HG02943 (cell line): ENCODE data around the gene NEAT1.
A peak's percentile ranks its signal among the peaks of the same experiment; 100 is the strongest.
"Not testable (repeated sequence)": the region's sequence is repeated elsewhere in the genome, so short reads cannot be mapped to it uniquely, and the experiment has no call there.

ENCODE experiments used
- ATAC-seq: cut with Tn5 transposase; IDR thresholded peaks from one replicate; pipeline ENCODE4 v1.9.1; 2021; ENCODE audit warnings: mild to moderate bottlenecking, low read depth, moderate library complexity; ENCODE audit not compliant: unreplicated experiment

The NEAT1 gene

GRCh38 chr11:65445604-65446445 is 23.2 kb downstream of the NEAT1 start:
- no peak for ATAC-seq

- no peak for ATAC-seq
Measured at GRCh38 chr11:65446446-65447277, 24.1 kb downstream of the NEAT1 start.

- ATAC-seq, result no peak
Measured at GRCh38 chr11:65448074-65448417, 25.4 kb downstream of the NEAT1 start.

GRCh38 chr11:65448418-65449105 is 26.0 kb downstream of the NEAT1 start:
- no peak for ATAC-seq

GRCh38 chr11:65451301-65451700 is 28.7 kb downstream of the NEAT1 start:
- ATAC-seq, result not testable (repeated sequence)

- not testable (repeated sequence) for ATAC-seq
Measured at GRCh38 chr11:65452259-65452658, 29.7 kb downstream of the NEAT1 start.

- ATAC-seq, result no peak
Measured at GRCh38 chr11:65452806-65453490, 30.4 kb downstream of the NEAT1 start.

- no peak for ATAC-seq
Measured at GRCh38 chr11:65454311-65454695, 31.7 kb downstream of the NEAT1 start.

GRCh38 chr11:65454696-65455456 is 32.3 kb downstream of the NEAT1 start:
- ATAC-seq, result peak; percentile 85

- no peak for ATAC-seq
Measured at GRCh38 chr11:65456418-65456817, 33.8 kb downstream of the NEAT1 start.

- no peak for ATAC-seq
Measured at GRCh38 chr11:65459552-65459951, 37.0 kb downstream of the NEAT1 start.

GRCh38 chr11:65465471-65465870 is 42.9 kb downstream of the NEAT1 start:
- not testable (repeated sequence) for ATAC-seq

- not testable (repeated sequence) for ATAC-seq
Measured at GRCh38 chr11:65467306-65467705, 44.7 kb downstream of the NEAT1 start.

GRCh38 chr11:65468874-65469333 is 46.3 kb downstream of the NEAT1 start:
- no peak for ATAC-seq

GRCh38 chr11:65470433-65471049 is 47.9 kb downstream of the NEAT1 start:
- ATAC-seq, result no peak

- no peak for ATAC-seq
Measured at GRCh38 chr11:65471447-65471891, 48.9 kb downstream of the NEAT1 start.

GRCh38 chr11:65472588-65473277 is 50.1 kb downstream of the NEAT1 start:
- ATAC-seq, result not testable (repeated sequence)

GRCh38 chr11:65473278-65473860 is 50.8 kb downstream of the NEAT1 start:
- no peak for ATAC-seq
